NOMO-1 (cell line): ENCODE measurements around the gene TMEM101.
"Not testable (repeated sequence)": the region's sequence is repeated elsewhere in the genome, so short reads cannot be mapped to it uniquely, and the experiment has no call there.

Source experiments
- DNase-seq, 2 experiments: peaks; one replicate each; lab custom pipeline; 2025; ENCODE audit not compliant: unreplicated experiment in 2 of 2; lab: John Stamatoyannopoulos, UW

The TMEM101 gene

GRCh38 chr17:44024271-44024663 is 9.5 kb upstream of the TMEM101 start:
- DNase-seq, result no peak

- no peak for DNase-seq
Observed at GRCh38 chr17:44023545-44024270, 8.9 kb upstream of the TMEM101 start.

- DNase-seq, result no peak
Observed at GRCh38 chr17:44022246-44022645, 7.5 kb upstream of the TMEM101 start.

- not testable (repeated sequence) for DNase-seq
Observed at GRCh38 chr17:44021227-44021626, 6.5 kb upstream of the TMEM101 start.

- DNase-seq, result no peak
Observed at GRCh38 chr17:44014133-44014436, 678 bp downstream of the TMEM101 start.

- no peak for DNase-seq
Observed at GRCh38 chr17:44012874-44013273, 1.9 kb downstream of the TMEM101 start.

GRCh38 chr17:44012391-44012790 is 2.4 kb downstream of the TMEM101 start:
- DNase-seq, result no peak

GRCh38 chr17:44011876-44012275 is 2.9 kb downstream of the TMEM101 start:
- no peak for DNase-seq

GRCh38 chr17:44010966-44011647 is 3.7 kb downstream of the TMEM101 start:
- no peak for DNase-seq

- DNase-seq, result no peak
Observed at GRCh38 chr17:44008205-44008909, 6.4 kb downstream of the TMEM101 start.

- peak in 1 of 2 experiments; percentile 2 for DNase-seq
Observed at GRCh38 chr17:44007346-44008204, 7.2 kb downstream of the TMEM101 start.

- DNase-seq, result peak; percentile 92 to 96
Observed at GRCh38 chr17:44006598-44007345, 8.0 kb downstream of the TMEM101 start.

- DNase-seq, result no peak
Observed at GRCh38 chr17:44006272-44006597, 8.5 kb downstream of the TMEM101 start.

- peak in 1 of 2 experiments; percentile 16 for DNase-seq
Observed at GRCh38 chr17:44005527-44006271, 9.1 kb downstream of the TMEM101 start.

- no peak for DNase-seq
Observed at GRCh38 chr17:44004761-44005526, 9.8 kb downstream of the TMEM101 start.

- no peak for DNase-seq
Observed at GRCh38 chr17:44004077-44004760, 10.5 kb downstream of the TMEM101 start, which contains the start of gene NAGS. Gene NAGS (plus strand): TSS chr17:44004622. CDS start chr17:44004664, 42 bp downstream.

- no peak for DNase-seq
Observed at GRCh38 chr17:44002141-44002848, 12.5 kb downstream of the TMEM101 start.

- DNase-seq, result no peak
Observed at GRCh38 chr17:44001461-44001920, 13.3 kb downstream of the TMEM101 start.
